Esophagus muscularis mucosa (tissue), 3 donors: Measurements from ENCODE around the gene SMAP1.

Experiments used
- CTCF ChIP-seq, 3 experiments: fragments of 200-600 bp in 2 of 3; fragments of 450-650 bp in 1 of 3; sonication (generic) in 2 of 3; IDR thresholded peaks; one replicate each; pipeline ENCODE4 v1.5.1; 2017 to 2019; ENCODE audit warnings: antibody characterized with exemption in 3 of 3, mild to moderate bottlenecking in 2 of 3, moderate library complexity in 1 of 3
- POLR2A ChIP-seq: fragments of 450-650 bp; IDR thresholded peaks from one replicate; pipeline ENCODE4 v1.6.1; 2017; ENCODE audit warnings: antibody characterized with exemption, moderate library complexity, mild to moderate bottlenecking, low read depth

DNA sequence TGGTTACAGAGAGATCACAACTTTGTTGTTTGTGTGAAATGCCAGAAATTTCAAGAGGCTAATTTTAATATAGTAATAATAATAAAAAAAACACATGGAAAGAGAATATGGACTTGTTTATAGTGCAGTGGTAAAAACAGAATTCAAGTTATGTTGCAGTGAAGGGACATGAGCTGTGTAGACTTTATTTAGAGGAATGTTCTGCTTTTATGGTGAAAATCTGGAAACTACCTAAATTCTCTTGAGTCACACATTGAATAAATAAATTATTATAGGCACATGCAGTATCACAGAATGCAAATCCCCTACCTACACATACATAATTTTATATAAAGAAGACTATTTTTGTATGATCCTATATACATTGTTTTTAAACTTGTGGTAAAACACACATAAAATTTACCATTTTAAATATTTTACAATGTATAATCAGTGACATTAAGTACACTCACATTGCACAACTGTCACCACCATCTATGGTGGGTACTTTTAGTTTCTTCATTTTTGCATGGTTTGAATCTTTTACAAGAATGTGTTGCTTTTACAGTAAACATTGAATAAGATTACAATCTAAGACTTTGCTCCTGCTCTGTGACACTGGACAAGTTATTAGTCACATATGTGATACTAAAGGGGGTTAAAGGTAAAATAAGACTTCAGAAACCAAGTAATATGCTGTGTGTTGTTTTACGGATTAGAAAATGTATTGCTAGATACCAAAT is 181.8 kb downstream of the SMAP1 start:
- TF ChIP-seq CTCF (IDR thresholded peaks at IDR 0.05) (no peak), POLR2A (no peak)
